PFSK-1 (cell line): ENCODE data around the gene KIAA1210.

Experiments
- FOXP2 ChIP-seq: optimal IDR thresholded peaks from 2 replicates; pipeline ENCODE3; 2011; ENCODE audit warnings: borderline replicate concordance, control low read depth, inconsistent platforms; ENCODE audit not compliant: insufficient read depth; ENCODE audit errors: extremely low read length, extremely low read depth
- POLR2AphosphoS5 ChIP-seq: IDR thresholded peaks from 2 replicates; pipeline ENCODE4 v1.6.1; 2012; ENCODE audit warnings: low read depth, mild to moderate bottlenecking, control low read depth, low read length, moderate library complexity
- SIN3A ChIP-seq: IDR thresholded peaks from 2 replicates; pipeline ENCODE4 v1.6.1; 2012; ENCODE audit warnings: mild to moderate bottlenecking, low read length, moderate library complexity, borderline replicate concordance; ENCODE audit not compliant: insufficient read depth
- TAF1 ChIP-seq: IDR thresholded peaks from 2 replicates; pipeline ENCODE4 v1.6.1; 2012; ENCODE audit warnings: low read length, control low read depth, borderline replicate concordance; ENCODE audit not compliant: insufficient read depth
- TF ChIP-seq, protein P1 (sequence below), 2 experiments: IDR thresholded peaks; 2 replicates each; pipeline versions ENCODE4 v1.6.1 to v1.8.0; 2011 to 2012; ENCODE audit warnings: low read depth in 2 of 2, low read length in 2 of 2, control low read depth in 1 of 2, inconsistent platforms in 1 of 2, mild to moderate bottlenecking in 1 of 2, moderate library complexity in 1 of 2; ENCODE audit not compliant: insufficient read depth in 1 of 2

The KIAA1210 gene

DNA sequence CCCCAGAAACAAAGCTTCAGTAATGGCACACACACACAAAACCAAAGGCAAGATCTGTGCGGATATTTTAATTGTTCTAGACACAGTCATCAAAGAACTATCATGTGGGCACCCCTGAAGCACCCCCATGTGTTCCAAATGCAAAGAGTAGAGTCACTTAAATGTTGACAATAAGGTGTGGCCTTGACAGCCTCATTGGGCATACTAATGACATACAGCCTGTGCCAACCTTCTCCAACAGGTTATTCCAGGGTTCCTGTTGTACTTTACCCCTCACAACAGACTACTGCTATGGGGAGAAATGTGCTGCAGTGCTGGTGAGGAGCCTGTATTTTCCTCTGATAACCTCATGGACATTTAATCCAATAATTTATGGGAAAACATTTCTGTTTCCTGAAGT is 84.6 kb downstream of the KIAA1210 start:
- TF ChIP-seq SIN3A (no peak), TAF1 (no peak), FOXP2 (no peak)
- TF ChIP-seq, protein P1, sequence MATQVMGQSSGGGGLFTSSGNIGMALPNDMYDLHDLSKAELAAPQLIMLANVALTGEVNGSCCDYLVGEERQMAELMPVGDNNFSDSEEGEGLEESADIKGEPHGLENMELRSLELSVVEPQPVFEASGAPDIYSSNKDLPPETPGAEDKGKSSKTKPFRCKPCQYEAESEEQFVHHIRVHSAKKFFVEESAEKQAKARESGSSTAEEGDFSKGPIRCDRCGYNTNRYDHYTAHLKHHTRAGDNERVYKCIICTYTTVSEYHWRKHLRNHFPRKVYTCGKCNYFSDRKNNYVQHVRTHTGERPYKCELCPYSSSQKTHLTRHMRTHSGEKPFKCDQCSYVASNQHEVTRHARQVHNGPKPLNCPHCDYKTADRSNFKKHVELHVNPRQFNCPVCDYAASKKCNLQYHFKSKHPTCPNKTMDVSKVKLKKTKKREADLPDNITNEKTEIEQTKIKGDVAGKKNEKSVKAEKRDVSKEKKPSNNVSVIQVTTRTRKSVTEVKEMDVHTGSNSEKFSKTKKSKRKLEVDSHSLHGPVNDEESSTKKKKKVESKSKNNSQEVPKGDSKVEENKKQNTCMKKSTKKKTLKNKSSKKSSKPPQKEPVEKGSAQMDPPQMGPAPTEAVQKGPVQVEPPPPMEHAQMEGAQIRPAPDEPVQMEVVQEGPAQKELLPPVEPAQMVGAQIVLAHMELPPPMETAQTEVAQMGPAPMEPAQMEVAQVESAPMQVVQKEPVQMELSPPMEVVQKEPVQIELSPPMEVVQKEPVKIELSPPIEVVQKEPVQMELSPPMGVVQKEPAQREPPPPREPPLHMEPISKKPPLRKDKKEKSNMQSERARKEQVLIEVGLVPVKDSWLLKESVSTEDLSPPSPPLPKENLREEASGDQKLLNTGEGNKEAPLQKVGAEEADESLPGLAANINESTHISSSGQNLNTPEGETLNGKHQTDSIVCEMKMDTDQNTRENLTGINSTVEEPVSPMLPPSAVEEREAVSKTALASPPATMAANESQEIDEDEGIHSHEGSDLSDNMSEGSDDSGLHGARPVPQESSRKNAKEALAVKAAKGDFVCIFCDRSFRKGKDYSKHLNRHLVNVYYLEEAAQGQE (IDR thresholded peaks at IDR 0.05; ENCODE audit: insufficient read depth in 1 of 2, low read depth in 2 of 2, low read length in 2 of 2): no peak

DNA sequence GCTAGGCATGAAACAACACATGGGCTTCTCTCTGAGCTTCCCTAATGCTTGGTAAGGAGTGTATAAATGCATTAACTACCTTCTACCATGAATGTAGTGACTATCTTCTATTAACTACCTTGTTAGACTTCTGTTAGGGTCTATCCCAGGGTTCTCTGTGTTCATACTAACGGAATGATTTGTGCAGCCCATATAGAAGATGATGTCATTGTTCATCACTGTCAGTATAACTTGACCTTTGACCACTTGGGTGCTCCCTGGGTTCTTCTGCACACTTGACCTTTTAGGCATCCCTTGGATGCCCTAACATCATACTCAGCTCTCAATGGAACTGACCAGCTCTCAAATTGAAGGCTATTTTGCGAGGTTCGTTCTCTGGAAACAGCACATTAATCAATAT is 85.6 kb downstream of the KIAA1210 start:
- TF ChIP-seq POLR2AphosphoS5 (no peak), TAF1 (no peak), FOXP2 (no peak), SIN3A (no peak)
- TF ChIP-seq, protein P1 (IDR thresholded peaks at IDR 0.05; ENCODE audit: insufficient read depth in 1 of 2, low read depth in 2 of 2, low read length in 2 of 2): no peak

DNA sequence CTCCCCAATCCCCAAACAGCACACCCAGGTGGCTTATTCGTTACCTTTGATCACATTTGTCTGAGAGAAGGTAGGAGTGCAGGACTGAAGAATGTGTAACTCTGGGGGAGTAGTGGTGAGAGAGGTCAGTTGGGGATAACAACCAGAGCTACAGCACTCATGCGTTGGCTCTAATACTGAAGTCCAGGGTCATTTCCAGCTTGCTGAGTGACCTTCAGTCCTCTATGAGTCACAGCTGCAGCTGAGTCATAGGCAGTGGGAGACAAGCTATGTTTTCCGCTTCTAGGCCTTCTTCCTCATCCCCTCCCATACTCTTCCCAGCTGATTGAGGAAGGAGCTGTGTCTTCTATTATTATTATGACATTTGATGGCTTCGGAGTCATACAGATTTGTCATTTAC is 86.4 kb downstream of the KIAA1210 start:
- TF ChIP-seq TAF1 (no peak), SIN3A (peak; percentile 68; the same call in 1 of the 2 replicates)
- TF ChIP-seq, protein P1 (IDR thresholded peaks at IDR 0.05; ENCODE audit: insufficient read depth in 1 of 2, low read depth in 2 of 2, low read length in 2 of 2): 0 out of 4 replicates have a peak, but pooled peaks of 1 of the 2 experiments have one; percentile 20

DNA sequence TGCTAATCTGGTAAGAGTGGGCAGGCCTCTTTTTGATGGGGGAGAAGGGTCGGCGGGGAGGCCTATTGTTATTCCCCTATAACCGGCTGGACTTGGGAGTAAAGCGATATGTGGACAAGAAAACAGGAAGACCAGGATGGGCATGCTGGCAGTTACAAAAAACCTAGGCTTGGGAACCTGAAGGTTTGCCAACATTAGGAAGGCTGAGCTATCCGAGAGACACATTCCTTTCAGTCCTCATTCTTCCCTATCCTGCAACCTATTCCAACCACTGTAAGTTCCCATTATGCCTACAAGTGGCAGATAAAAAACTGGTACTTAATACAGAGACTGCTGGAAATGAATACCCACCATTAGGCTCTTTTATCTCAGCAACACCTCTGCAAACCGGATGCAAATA is 87.2 kb downstream of the KIAA1210 start:
- TF ChIP-seq, protein P1 (IDR thresholded peaks at IDR 0.05; ENCODE audit: insufficient read depth in 1 of 2, low read depth in 2 of 2, low read length in 2 of 2): no peak
- TF ChIP-seq TAF1 (no peak), SIN3A (no peak), POLR2AphosphoS5 (no peak), FOXP2 (no peak)

DNA sequence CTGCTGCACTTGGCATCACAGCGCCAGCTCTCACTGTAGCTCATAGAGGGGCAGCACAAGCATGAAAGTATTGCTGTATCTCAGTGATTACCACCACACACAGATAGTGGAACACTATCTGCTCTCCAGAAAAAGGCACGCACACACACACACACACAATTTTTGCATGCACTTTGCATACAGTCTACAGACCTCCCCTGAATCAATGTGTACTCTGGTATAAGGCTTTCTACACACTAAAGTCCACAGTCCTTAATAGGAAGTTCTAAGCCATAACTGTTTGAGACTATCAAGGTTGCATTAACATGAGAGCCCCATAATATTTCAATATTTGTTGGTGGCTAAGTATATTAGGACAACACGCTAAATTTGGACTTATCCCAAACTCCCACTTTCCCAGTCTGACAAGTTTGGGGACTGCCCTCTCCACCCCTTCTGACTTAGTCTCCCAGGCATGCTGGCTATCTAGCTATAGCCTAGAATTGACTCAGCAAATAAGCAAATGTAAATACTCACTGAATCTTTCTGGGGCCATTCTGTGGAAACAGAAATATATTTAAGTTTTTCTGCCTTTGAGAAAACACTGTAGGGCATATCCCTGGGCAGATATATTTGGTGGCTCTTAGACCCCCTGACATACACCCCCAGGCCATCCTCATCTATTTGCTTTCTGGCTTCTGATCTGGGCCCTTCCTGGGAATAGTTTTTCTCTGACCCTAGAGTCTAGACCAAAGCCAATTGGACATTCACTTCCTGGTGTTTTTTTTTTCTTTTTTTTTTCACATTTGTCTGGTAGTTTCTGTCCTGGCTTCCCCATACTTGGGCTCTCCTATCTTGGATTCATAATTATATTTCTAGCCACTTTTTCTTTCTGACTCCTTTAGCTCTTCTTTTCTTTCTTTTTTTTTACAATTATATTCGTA is 91.2 kb downstream of the KIAA1210 start:
- TF ChIP-seq SIN3A: no peak
- TF ChIP-seq POLR2AphosphoS5: no peak
- no peak for TF ChIP-seq FOXP2
- no peak for TF ChIP-seq TAF1
- TF ChIP-seq, protein P1 (IDR thresholded peaks at IDR 0.05; ENCODE audit: insufficient read depth in 1 of 2, low read depth in 2 of 2, low read length in 2 of 2): no peak
